HCT116 (cell line): ENCODE measurements around the gene ARHGEF1.

Experiments used
- CTCF ChIP-seq, 3 experiments: fragments of 200-600 bp in 1 of 3; sonication (generic) in 1 of 3; IDR thresholded peaks in 2 of 3; conservative IDR thresholded peaks in 1 of 3; 2 replicates each; pipeline ENCODE4 v1.5.1; 2012 to 2017; ENCODE audit warnings: low read depth in 2 of 3, low read length in 2 of 3, antibody characterized with exemption in 1 of 3, borderline replicate concordance in 1 of 3, control low read depth in 1 of 3, mild to moderate bottlenecking in 1 of 3, mixed read lengths in 1 of 3, mixed run types in 1 of 3, moderate library complexity in 1 of 3; ENCODE audit not compliant: insufficient read depth in 1 of 3
- FOSL1 ChIP-seq: IDR thresholded peaks from 2 replicates; pipeline ENCODE4 v1.6.1; 2012; ENCODE audit warnings: low read depth
- POLR2A ChIP-seq: IDR thresholded peaks from 2 replicates; pipeline ENCODE4 v1.7.0; 2011; ENCODE audit warnings: borderline replicate concordance; ENCODE audit not compliant: insufficient read depth, insufficient read length; ENCODE audit errors: extremely low read depth
- ZBTB33 ChIP-seq: IDR thresholded peaks from 2 replicates; pipeline ENCODE4 v1.6.1; 2011; ENCODE audit warnings: mild to moderate bottlenecking, low read length, moderate library complexity; ENCODE audit not compliant: insufficient replicate concordance; ENCODE audit errors: extremely low read depth

GRCh38 chr19:41939861-41940730 is 57.1 kb downstream of the ARHGEF1 start:
- no peak for TF ChIP-seq FOSL1
- no peak for TF ChIP-seq CTCF (IDR thresholded peaks at IDR 0.05 in 2 of 3, conservative IDR thresholded peaks at IDR 0.05 in 1 of 3; ENCODE audit: borderline replicate concordance in 1 of 3, insufficient read depth in 1 of 3, low read depth in 2 of 3, low read length in 2 of 3)
- no peak for TF ChIP-seq POLR2A
- TF ChIP-seq ZBTB33, result no peak
